Osteoblast (primary cell): Measurements from ENCODE around the gene FAM110A. TPM values are rescaled to one million over a fixed set of nuclear protein-coding genes. Genes with fewer than 3 reads are reported as not detected.

ENCODE experiments used
- DNase-seq: peaks from one replicate; pipeline ENCODE4 v3.0.0; 2011; ENCODE audit warnings: low spot score, mixed read lengths; ENCODE audit not compliant: insufficient read length; ENCODE audit errors: missing footprints
- H2AFZ ChIP-seq: 2 replicates; pipeline ENCODE4 v1.6.0; 2011; ENCODE audit warnings: mild to moderate bottlenecking, low read length
- H3K27ac ChIP-seq: 2 replicates; pipeline ENCODE4 v1.5.1; 2011; ENCODE audit warnings: mild to moderate bottlenecking, low read depth, low read length, moderate library complexity
- H3K27me3 ChIP-seq: 2 replicates; pipeline ENCODE4 v1.6.0; 2012; ENCODE audit warnings: mild to moderate bottlenecking, control low read depth, inconsistent platforms, low read length, moderate library complexity; ENCODE audit not compliant: insufficient read depth
- H3K36me3 ChIP-seq: 2 replicates; pipeline ENCODE4 v1.5.1; 2011; ENCODE audit warnings: mild to moderate bottlenecking, low read length, control low read depth, moderate library complexity; ENCODE audit not compliant: insufficient read depth
- H3K4me1 ChIP-seq: 2 replicates; pipeline ENCODE4 v1.5.1; 2011; ENCODE audit warnings: mild to moderate bottlenecking, low read length, control low read depth, moderate library complexity; ENCODE audit not compliant: insufficient read depth
- H3K4me2 ChIP-seq: 2 replicates; pipeline ENCODE4 v1.6.0; 2011; ENCODE audit warnings: mild to moderate bottlenecking, low read length; ENCODE audit not compliant: insufficient read depth
- H3K4me3 ChIP-seq: fragments of 200-600 bp; sonication (generic); 3 replicates; pipeline ENCODE4 v1.5.1; 2012; ENCODE audit warnings: mild to moderate bottlenecking, low read length, inconsistent platforms; ENCODE audit not compliant: insufficient read depth
- H3K79me2 ChIP-seq: 2 replicates; pipeline ENCODE4 v1.6.0; 2012; ENCODE audit warnings: mild to moderate bottlenecking, low read length, control low read depth, inconsistent platforms; ENCODE audit not compliant: insufficient read depth
- H3K9me3 ChIP-seq: 2 replicates; pipeline ENCODE4 v1.5.1; 2011; ENCODE audit warnings: low read depth, low read length, control low read depth
- H4K20me1 ChIP-seq: 2 replicates; pipeline ENCODE4 v1.6.0; 2012; ENCODE audit warnings: mild to moderate bottlenecking, low read length, control low read depth; ENCODE audit not compliant: insufficient read depth
- total RNA-seq: library from RNA; depleted of rRNA; stranded (reverse); fragments of >200 nt; gene quantifications from 2 replicates; pipeline ENCODE4 v1.2.3, GENCODE V29; 2012
- TF ChIP-seq, protein P1 (sequence below): IDR thresholded peaks from 2 replicates; pipeline ENCODE4 v1.5.1; 2011; ENCODE audit warnings: mild to moderate bottlenecking, low read depth, low read length, moderate library complexity; ENCODE audit errors: extremely low read depth

The FAM110A gene
- total RNA-seq, 1 donor, result 9.8 TPM

DNA sequence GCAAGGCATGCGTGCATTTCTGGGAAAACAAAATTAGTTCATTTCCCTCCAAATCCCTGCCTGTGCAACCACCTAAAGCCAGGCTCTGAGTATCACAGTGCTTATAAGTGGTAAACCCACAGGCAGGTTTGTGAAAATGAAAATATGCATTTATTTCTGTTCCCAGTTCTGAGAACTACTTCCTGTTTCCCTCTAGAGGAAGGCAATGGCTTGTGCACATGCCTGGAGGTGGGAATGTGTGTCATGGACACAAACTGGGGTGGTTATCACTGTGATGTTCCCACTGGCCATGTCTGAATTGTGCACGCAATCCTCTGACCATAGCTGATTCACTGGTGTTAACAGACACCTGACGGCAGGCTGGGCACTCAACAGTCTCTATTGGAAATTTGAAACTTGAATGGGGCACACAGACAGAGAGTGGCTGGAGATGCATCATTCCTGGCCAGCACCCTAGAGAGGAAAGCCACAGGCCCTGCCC lies 26.3 kb downstream of the FAM110A start:
- peak overlapping the region; percentile 50 for H3K27ac ChIP-seq
- H3K36me3 ChIP-seq, result no peaks in the 10 kb centered on the region
- TF ChIP-seq, protein P1, sequence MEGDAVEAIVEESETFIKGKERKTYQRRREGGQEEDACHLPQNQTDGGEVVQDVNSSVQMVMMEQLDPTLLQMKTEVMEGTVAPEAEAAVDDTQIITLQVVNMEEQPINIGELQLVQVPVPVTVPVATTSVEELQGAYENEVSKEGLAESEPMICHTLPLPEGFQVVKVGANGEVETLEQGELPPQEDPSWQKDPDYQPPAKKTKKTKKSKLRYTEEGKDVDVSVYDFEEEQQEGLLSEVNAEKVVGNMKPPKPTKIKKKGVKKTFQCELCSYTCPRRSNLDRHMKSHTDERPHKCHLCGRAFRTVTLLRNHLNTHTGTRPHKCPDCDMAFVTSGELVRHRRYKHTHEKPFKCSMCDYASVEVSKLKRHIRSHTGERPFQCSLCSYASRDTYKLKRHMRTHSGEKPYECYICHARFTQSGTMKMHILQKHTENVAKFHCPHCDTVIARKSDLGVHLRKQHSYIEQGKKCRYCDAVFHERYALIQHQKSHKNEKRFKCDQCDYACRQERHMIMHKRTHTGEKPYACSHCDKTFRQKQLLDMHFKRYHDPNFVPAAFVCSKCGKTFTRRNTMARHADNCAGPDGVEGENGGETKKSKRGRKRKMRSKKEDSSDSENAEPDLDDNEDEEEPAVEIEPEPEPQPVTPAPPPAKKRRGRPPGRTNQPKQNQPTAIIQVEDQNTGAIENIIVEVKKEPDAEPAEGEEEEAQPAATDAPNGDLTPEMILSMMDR, result peak; percentile 18
- peak overlapping the region; percentile 12 for H3K4me2 ChIP-seq
- no peaks in the 10 kb centered on the region for H3K27me3 ChIP-seq
- H3K4me3 ChIP-seq, result no peak overlapping the region
- H4K20me1 ChIP-seq, result peaks cover under 1% of the 10 kb centered on the region
- no peaks in the 10 kb centered on the region for H3K79me2 ChIP-seq
- peaks cover 32% of the 10 kb centered on the region for H3K4me1 ChIP-seq
- no peaks in the 10 kb centered on the region for H3K9me3 ChIP-seq
- no peak for DNase-seq
- H2AFZ ChIP-seq, result peak overlapping the region; percentile 9

DNA sequence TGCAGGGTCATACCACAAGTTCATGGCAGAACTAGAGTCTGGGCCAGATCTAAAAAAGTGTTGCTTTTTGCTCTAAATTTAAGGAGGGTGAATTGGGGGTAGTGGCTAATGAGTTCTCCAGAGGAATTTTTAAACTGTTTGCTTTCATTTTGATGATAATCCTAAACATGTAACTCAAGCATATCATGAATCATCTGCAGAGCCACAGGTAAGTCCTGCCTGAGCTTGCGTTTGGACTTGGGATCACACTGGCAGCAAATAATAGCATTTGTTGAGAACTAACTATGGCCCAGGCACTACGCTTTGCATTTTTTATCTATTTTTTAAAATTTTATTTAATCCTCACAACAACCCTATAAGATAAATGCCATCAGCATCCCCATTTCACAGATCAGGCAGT lies 27.4 kb downstream of the FAM110A start:
- H3K79me2 ChIP-seq, result no peaks in the 10 kb centered on the region
- H3K4me2 ChIP-seq, result no peak overlapping the region
- H3K4me3 ChIP-seq, result no peak overlapping the region
- H3K27me3 ChIP-seq, result no peaks in the 10 kb centered on the region
- no peak overlapping the region for H2AFZ ChIP-seq
- no peaks in the 10 kb centered on the region for H3K9me3 ChIP-seq
- no peaks in the 10 kb centered on the region for H3K36me3 ChIP-seq
- no peaks in the 10 kb centered on the region for H4K20me1 ChIP-seq
- TF ChIP-seq, protein P1, result no peak
- no peak overlapping the region for H3K27ac ChIP-seq
- peaks cover 23% of the 10 kb centered on the region for H3K4me1 ChIP-seq
- peak; percentile 54 for DNase-seq

DNA sequence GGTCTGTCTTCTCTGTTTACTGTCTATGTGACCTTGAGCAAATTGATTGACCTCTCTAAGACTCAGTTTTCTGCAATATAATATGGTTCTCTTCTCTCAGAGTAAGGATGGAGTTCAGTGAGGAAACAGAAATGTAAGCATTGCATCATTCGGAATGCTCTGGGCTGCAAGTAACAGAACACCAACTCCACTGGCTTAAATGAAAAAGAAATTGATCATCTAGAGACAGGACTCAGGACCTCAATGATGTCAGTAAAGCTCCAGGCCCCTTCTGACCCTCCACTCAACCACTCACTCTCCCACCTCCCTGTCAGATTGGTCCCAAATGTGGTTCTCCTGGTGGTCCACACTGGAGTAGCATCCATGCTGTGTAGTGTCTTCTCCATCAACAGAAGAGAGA lies 31.9 kb downstream of the FAM110A start:
- H3K27ac ChIP-seq, result no peak overlapping the region
- H4K20me1 ChIP-seq, result no peaks in the 10 kb centered on the region
- peaks cover 5% of the 10 kb centered on the region for H3K27me3 ChIP-seq
- DNase-seq, result no peak
- TF ChIP-seq, protein P1, result no peak
- H3K79me2 ChIP-seq, result no peaks in the 10 kb centered on the region
- no peaks in the 10 kb centered on the region for H3K36me3 ChIP-seq
- H2AFZ ChIP-seq, result no peak overlapping the region
- H3K9me3 ChIP-seq, result no peaks in the 10 kb centered on the region
- no peak overlapping the region for H3K4me3 ChIP-seq
- H3K4me1 ChIP-seq, result peaks cover 1% of the 10 kb centered on the region
- H3K4me2 ChIP-seq, result no peak overlapping the region

DNA sequence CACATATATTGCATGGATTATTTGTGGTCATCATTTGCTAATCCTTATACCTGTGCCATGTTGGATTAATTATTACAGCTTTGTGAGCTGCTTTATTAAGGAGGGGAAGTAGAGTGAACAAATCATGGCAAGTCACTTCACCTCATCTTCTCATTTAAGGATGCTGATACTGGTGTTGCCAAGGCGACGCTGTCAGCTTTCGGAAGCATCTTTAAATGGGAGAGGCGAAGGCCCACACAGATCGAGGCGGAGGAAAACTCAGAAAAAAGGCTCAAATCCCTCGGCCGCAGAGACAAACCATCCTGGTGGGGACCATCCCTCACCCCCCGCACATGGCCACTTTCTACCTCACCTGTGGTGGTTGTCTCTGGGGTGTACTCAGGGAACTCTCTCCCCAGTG lies 34.8 kb downstream of the FAM110A start:
- Histone ChIP-seq H2AFZ (no peak overlapping the region), H3K27me3 (peaks cover 5% of the 10 kb centered on the region), H3K27ac (no peak overlapping the region), H3K36me3 (no peaks in the 10 kb centered on the region), H3K4me2 (no peak overlapping the region), H3K9me3 (no peaks in the 10 kb centered on the region), H4K20me1 (no peaks in the 10 kb centered on the region), H3K4me3 (no peak overlapping the region), H3K4me1 (no peaks in the 10 kb centered on the region), H3K79me2 (no peaks in the 10 kb centered on the region)
- no peak for DNase-seq
- TF ChIP-seq, protein P1, result no peak
